Measurements from ENCODE around the gene DFFA.

Gene DFFA

DNA sequence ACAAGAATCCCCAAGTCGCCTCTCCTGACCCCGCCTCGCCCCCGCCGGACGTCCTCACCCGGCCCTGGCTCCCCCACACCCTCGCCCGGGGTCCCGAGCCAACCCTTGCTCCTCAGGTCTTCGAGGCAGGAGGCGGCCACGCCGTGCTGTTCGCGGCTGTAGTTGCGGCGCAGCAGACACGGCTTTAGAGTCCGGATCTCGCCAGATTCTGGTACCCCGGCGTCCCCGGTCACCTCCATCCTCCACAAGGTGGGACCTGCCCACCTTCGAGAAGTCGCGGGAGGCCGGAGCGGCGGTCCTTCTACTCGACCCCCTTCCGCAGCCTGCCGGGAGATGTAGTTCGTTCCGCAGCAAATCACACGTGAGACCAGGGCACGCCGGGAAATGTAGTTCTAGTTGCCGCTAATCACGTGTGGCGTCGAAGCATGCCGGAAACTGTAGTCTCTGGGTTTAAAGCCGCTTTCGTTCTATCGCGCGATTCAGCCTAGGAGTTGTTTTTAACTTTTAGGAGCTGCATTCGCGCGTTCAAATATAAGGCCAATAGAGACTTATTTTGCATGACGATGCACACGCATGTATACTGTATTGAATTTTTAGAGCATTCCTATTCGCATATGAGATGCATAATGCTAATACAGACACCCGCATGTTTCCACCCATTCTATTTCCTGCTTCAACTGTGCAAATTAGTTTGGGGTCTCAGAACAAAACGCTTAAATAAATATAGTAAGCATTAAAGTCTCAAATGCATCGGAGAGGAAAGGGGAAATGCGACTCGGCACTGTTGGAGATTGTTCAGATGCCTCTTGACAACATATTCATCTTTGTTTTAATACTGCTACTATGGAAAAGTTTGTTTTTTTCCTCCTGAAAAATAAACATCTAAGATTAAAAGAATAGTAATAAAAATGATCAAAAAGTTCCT lies at the start of gene DFFA:
TSS of gene DFFA (minus strand) at position 310 of the 925 bp plus-strand sequence. CDS start at position 239, 71 bp downstream.
- Histone ChIP-seq H3K4me3 (ENCODE audit: low read length) (peak within 1 kb of the TSS; percentile 93), H3K9me3 (ENCODE audit: insufficient read depth, low read depth, low read length) (no peaks in the 10 kb centered on the region), H3K27me3 (ENCODE audit: insufficient read depth, low read length) (no peaks in the 10 kb centered on the region), H3K9ac (ENCODE audit: low read depth, low read length) (peak within 1 kb of the TSS; percentile 88), H3K27ac (ENCODE audit: low read length) (no peak within 1 kb of the TSS), H3K36me3 (ENCODE audit: insufficient read depth, low read depth, low read length) (peaks cover 20% of the 10 kb centered on the region), H3K4me1 (ENCODE audit: insufficient read depth, low read length) (peaks cover 7% of the 10 kb centered on the region; the same call in 1 of the 2 replicates)

GRCh38 chr1:10521537-10522157 lies 49.3 kb upstream of the DFFA start:
- no peak overlapping the region for H3K4me3 ChIP-seq (ENCODE audit: low read length)
- no peak overlapping the region for H3K9ac ChIP-seq (ENCODE audit: low read depth, low read length)
- no peak overlapping the region for H3K27ac ChIP-seq (ENCODE audit: low read length)
- H3K9me3 ChIP-seq (ENCODE audit: insufficient read depth, low read depth, low read length) = no peaks in the 10 kb centered on the region
- no peaks in the 10 kb centered on the region for H3K36me3 ChIP-seq (ENCODE audit: insufficient read depth, low read depth, low read length)
- H3K27me3 ChIP-seq (ENCODE audit: insufficient read depth, low read length) = no peaks in the 10 kb centered on the region
- peaks cover 28% of the 10 kb centered on the region for H3K4me1 ChIP-seq (ENCODE audit: insufficient read depth, low read length)

- Histone ChIP-seq H3K4me3 (ENCODE audit: low read length) (no peak overlapping the region), H3K9me3 (ENCODE audit: insufficient read depth, low read depth, low read length) (no peaks in the 10 kb centered on the region), H3K9ac (ENCODE audit: low read depth, low read length) (no peak overlapping the region), H3K27me3 (ENCODE audit: insufficient read depth, low read length) (no peaks in the 10 kb centered on the region), H3K27ac (ENCODE audit: low read length) (no peak overlapping the region), H3K36me3 (ENCODE audit: insufficient read depth, low read depth, low read length) (no peaks in the 10 kb centered on the region), H3K4me1 (ENCODE audit: insufficient read depth, low read length) (peaks cover 29% of the 10 kb centered on the region)
Observed at GRCh38 chr1:10520952-10521351, 48.6 kb upstream of the DFFA start.

DNA sequence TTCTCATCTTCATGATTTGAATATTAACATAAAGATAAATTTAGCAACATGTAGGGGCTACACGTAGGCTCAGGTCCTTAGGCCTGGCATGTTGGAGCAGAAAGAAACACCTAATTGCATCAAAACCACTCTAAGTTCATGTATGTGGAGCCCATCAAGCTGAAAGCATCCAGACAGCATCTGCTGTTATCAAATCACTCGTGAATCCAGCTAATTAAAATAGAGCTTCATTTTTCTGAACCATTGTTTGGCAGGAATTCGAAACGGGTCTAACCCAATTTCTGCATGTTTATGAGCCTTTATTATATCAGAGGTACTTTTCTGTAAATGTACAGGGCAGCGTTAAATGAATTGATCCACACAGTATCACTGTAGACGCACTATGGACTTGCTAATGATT lies 48.2 kb upstream of the DFFA start:
- H3K36me3 ChIP-seq (ENCODE audit: insufficient read depth, low read depth, low read length) = no peaks in the 10 kb centered on the region
- H3K27me3 ChIP-seq (ENCODE audit: insufficient read depth, low read length) = no peaks in the 10 kb centered on the region
- no peak overlapping the region for H3K9ac ChIP-seq (ENCODE audit: low read depth, low read length)
- H3K4me3 ChIP-seq (ENCODE audit: low read length) = no peak overlapping the region
- peaks cover 29% of the 10 kb centered on the region for H3K4me1 ChIP-seq (ENCODE audit: insufficient read depth, low read length)
- no peaks in the 10 kb centered on the region for H3K9me3 ChIP-seq (ENCODE audit: insufficient read depth, low read depth, low read length)
- H3K27ac ChIP-seq (ENCODE audit: low read length) = no peak overlapping the region

- H3K27me3 ChIP-seq (ENCODE audit: insufficient read depth, low read length) = no peaks in the 10 kb centered on the region
- no peaks in the 10 kb centered on the region for H3K9me3 ChIP-seq (ENCODE audit: insufficient read depth, low read depth, low read length)
- H3K4me1 ChIP-seq (ENCODE audit: insufficient read depth, low read length) = peaks cover 32% of the 10 kb centered on the region
- H3K4me3 ChIP-seq (ENCODE audit: low read length) = peak overlapping the region; percentile 14; the same call in 1 of the 2 replicates
- H3K9ac ChIP-seq (ENCODE audit: low read depth, low read length) = peak overlapping the region; percentile 18; the same call in 1 of the 2 replicates
- H3K27ac ChIP-seq (ENCODE audit: low read length) = no peak overlapping the region
- no peaks in the 10 kb centered on the region for H3K36me3 ChIP-seq (ENCODE audit: insufficient read depth, low read depth, low read length)
Observed at GRCh38 chr1:10519016-10519417, 46.7 kb upstream of the DFFA start.

- Histone ChIP-seq H3K27me3 (ENCODE audit: insufficient read depth, low read length) (no peaks in the 10 kb centered on the region), H3K9ac (ENCODE audit: low read depth, low read length) (no peak overlapping the region), H3K36me3 (ENCODE audit: insufficient read depth, low read depth, low read length) (no peaks in the 10 kb centered on the region), H3K4me1 (ENCODE audit: insufficient read depth, low read length) (peaks cover 32% of the 10 kb centered on the region), H3K4me3 (ENCODE audit: low read length) (no peak overlapping the region), H3K27ac (ENCODE audit: low read length) (no peak overlapping the region), H3K9me3 (ENCODE audit: insufficient read depth, low read depth, low read length) (no peaks in the 10 kb centered on the region)
Observed at GRCh38 chr1:10517677-10517982, 45.3 kb upstream of the DFFA start.

GRCh38 chr1:10516925-10517676 lies 44.8 kb upstream of the DFFA start:
- no peak overlapping the region for H3K4me3 ChIP-seq (ENCODE audit: low read length)
- no peaks in the 10 kb centered on the region for H3K36me3 ChIP-seq (ENCODE audit: insufficient read depth, low read depth, low read length)
- H3K27me3 ChIP-seq (ENCODE audit: insufficient read depth, low read length) = no peaks in the 10 kb centered on the region
- H3K9ac ChIP-seq (ENCODE audit: low read depth, low read length) = 0 out of 2 replicates have a peak overlapping the region, but pooled peaks have one; percentile 17
- H3K9me3 ChIP-seq (ENCODE audit: insufficient read depth, low read depth, low read length) = no peaks in the 10 kb centered on the region
- no peak overlapping the region for H3K27ac ChIP-seq (ENCODE audit: low read length)
- peaks cover 32% of the 10 kb centered on the region for H3K4me1 ChIP-seq (ENCODE audit: insufficient read depth, low read length)

- no peak overlapping the region for H3K4me3 ChIP-seq (ENCODE audit: low read length)
- H3K27me3 ChIP-seq (ENCODE audit: insufficient read depth, low read length) = no peaks in the 10 kb centered on the region
- no peak overlapping the region for H3K9ac ChIP-seq (ENCODE audit: low read depth, low read length)
- peaks cover 32% of the 10 kb centered on the region for H3K4me1 ChIP-seq (ENCODE audit: insufficient read depth, low read length)
- H3K36me3 ChIP-seq (ENCODE audit: insufficient read depth, low read depth, low read length) = no peaks in the 10 kb centered on the region
- H3K9me3 ChIP-seq (ENCODE audit: insufficient read depth, low read depth, low read length) = no peaks in the 10 kb centered on the region
- H3K27ac ChIP-seq (ENCODE audit: low read length) = no peak overlapping the region
Observed at GRCh38 chr1:10515976-10516750, 43.8 kb upstream of the DFFA start.

- Histone ChIP-seq H3K27ac (ENCODE audit: low read length) (no peak overlapping the region), H3K9ac (ENCODE audit: low read depth, low read length) (no peak overlapping the region), H3K9me3 (ENCODE audit: insufficient read depth, low read depth, low read length) (no peaks in the 10 kb centered on the region), H3K36me3 (ENCODE audit: insufficient read depth, low read depth, low read length) (no peaks in the 10 kb centered on the region), H3K27me3 (ENCODE audit: insufficient read depth, low read length) (no peaks in the 10 kb centered on the region), H3K4me1 (ENCODE audit: insufficient read depth, low read length) (peaks cover 35% of the 10 kb centered on the region), H3K4me3 (ENCODE audit: low read length) (no peak overlapping the region)
Observed at GRCh38 chr1:10515301-10515975, 43.1 kb upstream of the DFFA start.

DNA sequence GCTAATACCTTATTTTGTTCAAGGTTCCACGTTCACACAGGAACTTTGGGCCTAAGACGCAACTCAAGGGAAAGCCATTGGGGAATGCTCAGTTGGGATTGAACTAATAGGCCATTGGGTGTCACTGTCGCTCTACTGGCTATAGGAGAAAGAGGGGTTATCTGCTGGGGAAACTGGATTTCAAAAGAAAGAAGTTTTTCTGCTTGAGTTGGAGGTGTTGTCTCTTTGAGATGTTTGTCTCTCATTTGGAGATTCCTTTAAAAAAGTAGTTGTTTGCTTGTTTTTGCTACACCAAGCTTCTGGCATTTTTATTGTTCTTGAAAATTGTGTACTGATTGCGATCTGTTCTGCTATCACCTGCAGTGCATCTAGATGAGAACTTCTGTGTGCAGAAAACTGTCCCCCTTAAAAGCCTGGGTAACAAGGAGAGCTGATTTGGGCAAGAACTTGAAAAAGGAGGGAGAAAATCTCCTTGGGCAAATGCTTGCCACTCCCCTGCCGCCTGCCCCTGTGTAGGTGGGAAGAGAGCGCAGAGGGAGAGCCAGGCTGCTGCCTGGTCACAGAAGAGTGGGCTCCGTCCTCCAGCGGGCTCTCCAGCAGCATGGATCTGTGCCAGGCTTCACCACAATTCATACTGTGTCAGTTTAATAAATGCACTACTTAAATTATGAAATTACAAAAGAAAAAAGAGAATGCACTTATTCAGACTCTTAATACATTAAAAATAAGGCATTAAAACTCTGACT lies 42.3 kb upstream of the DFFA start:
- Histone ChIP-seq H3K27ac (ENCODE audit: low read length) (no peak overlapping the region), H3K27me3 (ENCODE audit: insufficient read depth, low read length) (no peaks in the 10 kb centered on the region), H3K4me3 (ENCODE audit: low read length) (no peak overlapping the region), H3K9ac (ENCODE audit: low read depth, low read length) (no peak overlapping the region), H3K36me3 (ENCODE audit: insufficient read depth, low read depth, low read length) (no peaks in the 10 kb centered on the region; the same call in 1 of the 2 replicates), H3K4me1 (ENCODE audit: insufficient read depth, low read length) (peaks cover 40% of the 10 kb centered on the region), H3K9me3 (ENCODE audit: insufficient read depth, low read depth, low read length) (no peaks in the 10 kb centered on the region)
